IPS-18c (cell line): ENCODE data around the gene DCDC2.
A peak's percentile ranks its signal among the peaks of the same experiment; 100 is the strongest.
"Not testable (repeated sequence)": the region's sequence is repeated elsewhere in the genome, so short reads cannot be mapped to it uniquely, and the experiment has no call there.

Source experiments
- H3K4me3 ChIP-seq: 2 replicates; pipeline ENCODE4 v1.7.0; 2013; ENCODE audit warnings: low read depth, mild to moderate bottlenecking, low read length, moderate library complexity; ENCODE audit not compliant: insufficient read depth
- H3K9me3 ChIP-seq: one replicate; pipeline ENCODE4 v1.6.1; 2013; ENCODE audit warnings: mild to moderate bottlenecking, low read length, moderate library complexity; ENCODE audit not compliant: control insufficient read depth, insufficient read depth

DCDC2 gene

GRCh38 chr6:24340998-24341938, 16.6 kb downstream of the DCDC2 start:
- Histone ChIP-seq H3K9me3 (peaks cover 2% of the 10 kb centered on the region), H3K4me3 (no peak overlapping the region)

- H3K9me3 ChIP-seq, result peaks cover 2% of the 10 kb centered on the region
- no peak overlapping the region for H3K4me3 ChIP-seq
Observed at GRCh38 chr6:24339932-24340331, 17.9 kb downstream of the DCDC2 start.

GRCh38 chr6:24334285-24334684, 23.6 kb downstream of the DCDC2 start:
- H3K9me3 ChIP-seq, result peaks cover under 1% of the 10 kb centered on the region
- H3K4me3 ChIP-seq, result no peak overlapping the region

GRCh38 chr6:24332317-24332716, 25.5 kb downstream of the DCDC2 start:
- H3K4me3 ChIP-seq, result no peak overlapping the region

GRCh38 chr6:24330137-24330732, 27.6 kb downstream of the DCDC2 start:
- H3K9me3 ChIP-seq, result no peaks in the 10 kb centered on the region
- no peak overlapping the region for H3K4me3 ChIP-seq

More at GRCh38 chr6:24332317-24332716, 25.5 kb downstream of the DCDC2 start:
- no peaks in the 10 kb centered on the region for H3K9me3 ChIP-seq

GRCh38 chr6:24329451-24329850, 28.4 kb downstream of the DCDC2 start:
- Histone ChIP-seq H3K4me3 (no peak overlapping the region), H3K9me3 (no peaks in the 10 kb centered on the region)

- Histone ChIP-seq H3K4me3 (no peak overlapping the region), H3K9me3 (no peaks in the 10 kb centered on the region)
Observed at GRCh38 chr6:24329022-24329421, 28.8 kb downstream of the DCDC2 start.

GRCh38 chr6:24327756-24328155, 30.1 kb downstream of the DCDC2 start:
- no peaks in the 10 kb centered on the region for H3K9me3 ChIP-seq
- no peak overlapping the region for H3K4me3 ChIP-seq

GRCh38 chr6:24325978-24326377, 31.9 kb downstream of the DCDC2 start:
- Histone ChIP-seq H3K9me3 (no peaks in the 10 kb centered on the region), H3K4me3 (no peak overlapping the region)

- H3K4me3 ChIP-seq, result no peak overlapping the region
- H3K9me3 ChIP-seq, result no peaks in the 10 kb centered on the region
Observed at GRCh38 chr6:24324617-24325016, 33.2 kb downstream of the DCDC2 start.

GRCh38 chr6:24323632-24324337, 34.1 kb downstream of the DCDC2 start:
- no peaks in the 10 kb centered on the region for H3K9me3 ChIP-seq
- H3K4me3 ChIP-seq, result no peak overlapping the region

- Histone ChIP-seq H3K9me3 (no peaks in the 10 kb centered on the region), H3K4me3 (no peak overlapping the region)
Observed at GRCh38 chr6:24322924-24323323, 34.9 kb downstream of the DCDC2 start.

- not testable (repeated sequence) for H3K4me3 ChIP-seq, H3K9me3 ChIP-seq
Observed at GRCh38 chr6:24322446-24322845, 35.4 kb downstream of the DCDC2 start.

- no peak overlapping the region for H3K4me3 ChIP-seq
- no peaks in the 10 kb centered on the region for H3K9me3 ChIP-seq
Observed at GRCh38 chr6:24321538-24322162, 36.2 kb downstream of the DCDC2 start.

GRCh38 chr6:24313251-24314141, 44.4 kb downstream of the DCDC2 start:
- Histone ChIP-seq H3K9me3 (peaks cover 3% of the 10 kb centered on the region), H3K4me3 (no peak overlapping the region)

GRCh38 chr6:24311775-24312174, 46.1 kb downstream of the DCDC2 start:
- H3K4me3 ChIP-seq, result peak overlapping the region; percentile 15; the same call in 1 of the 2 replicates
- H3K9me3 ChIP-seq, result not testable (repeated sequence)
